Endodermal cell (in vitro differentiated cells): ENCODE results near the gene PSMB4. TPM values are rescaled to one million over a fixed set of nuclear protein-coding genes. Genes with fewer than 3 reads are reported as not detected.

Source experiments
- DNase-seq: peaks from one replicate; pipeline ENCODE4 v3.0.0-alpha.2; 2017
- H3K27ac ChIP-seq: 2 replicates; pipeline ENCODE4 v1.5.1; 2013; ENCODE audit warnings: mild to moderate bottlenecking, low read depth, low read length, moderate library complexity
- H3K27me3 ChIP-seq: 2 replicates; pipeline ENCODE4 v1.6.1; 2013; ENCODE audit warnings: mild to moderate bottlenecking, low read length, moderate library complexity; ENCODE audit not compliant: insufficient read depth, control insufficient read depth, poor library complexity, severe bottlenecking
- H3K36me3 ChIP-seq: 2 replicates; pipeline ENCODE4 v1.7.0; 2013; ENCODE audit warnings: mild to moderate bottlenecking, low read length, moderate library complexity; ENCODE audit not compliant: control insufficient read depth, insufficient read depth
- H3K4me1 ChIP-seq: one replicate; pipeline ENCODE4 v1.7.0; 2013; ENCODE audit warnings: low read length; ENCODE audit not compliant: control insufficient read depth, insufficient read depth
- H3K4me3 ChIP-seq: 2 replicates; pipeline ENCODE4 v1.5.1; 2013; ENCODE audit warnings: mild to moderate bottlenecking, low read length, moderate library complexity
- H3K9ac ChIP-seq: 2 replicates; pipeline ENCODE4 v1.6.1; 2013; ENCODE audit warnings: mild to moderate bottlenecking, low read length, moderate library complexity; ENCODE audit not compliant: poor library complexity, severe bottlenecking; ENCODE audit errors: extremely low read depth
- H3K9me3 ChIP-seq: 2 replicates; pipeline ENCODE4 v1.6.1; 2013; ENCODE audit warnings: mild to moderate bottlenecking, low read length, moderate library complexity; ENCODE audit not compliant: control insufficient read depth
- H3K27ac Mint-ChIP-seq: 2 replicates; pipeline ENCODE4 v1.8.0; 2020; ENCODE audit warnings: mixed read lengths
- H3K27me3 Mint-ChIP-seq: 2 replicates; pipeline ENCODE4 v1.8.0; 2021; ENCODE audit warnings: mild to moderate bottlenecking, mixed read lengths; ENCODE audit not compliant: insufficient read depth
- H3K36me3 Mint-ChIP-seq: 2 replicates; pipeline ENCODE4 v1.8.0; 2020; ENCODE audit warnings: low read depth, mixed read lengths
- H3K4me1 Mint-ChIP-seq: 2 replicates; pipeline ENCODE4 v1.8.0; 2020; ENCODE audit warnings: mixed read lengths
- H3K4me3 Mint-ChIP-seq: 2 replicates; pipeline ENCODE4 v1.8.0; 2020; ENCODE audit warnings: mild to moderate bottlenecking, moderate library complexity, mixed read lengths
- H3K9me3 Mint-ChIP-seq: 2 replicates; pipeline ENCODE4 v1.8.0; 2020; ENCODE audit warnings: mild to moderate bottlenecking, mixed read lengths
- CTCF ChIP-seq: fragments of 200-600 bp; sonication (generic); conservative IDR thresholded peaks from 2 replicates; pipeline ENCODE4 v1.5.0; 2021; ENCODE audit warnings: antibody characterized with exemption, mild to moderate bottlenecking
- WGBS, 2 experiments: methylation state at CpG; one replicate each; pipeline versions ENCODE4 v1.1.5 to v1.1.7; 2013; ENCODE audit warnings: missing lambda C conversion rate in 2 of 2, mixed read lengths in 1 of 2; ENCODE audit not compliant: insufficient coverage in 1 of 2, insufficient read length in 1 of 2; 5-methylcytosine and 5-hydroxymethylcytosine counted together
- total RNA-seq, 2 donors: library from RNA; stranded (reverse); fragmentation: NEBNext Ultra II Directional in 1 of 2; extraction: Animal tissue kit (Norgen Biotek cat#: 25700) in 1 of 2; gene quantifications; 2 replicates in 1 of 2; 3 replicates in 1 of 2; pipeline ENCODE4 v1.2.1, GENCODE V29; 2021

The PSMB4 gene
- total RNA-seq, 2 donors from 2014 or later, result 327 to 333 TPM

- Mint-ChIP-seq H3K9me3 (no peaks in the 10 kb centered on the region), H3K4me1 (peaks cover 6% of the 10 kb centered on the region), H3K36me3 (peaks cover 77% of the 10 kb centered on the region), H3K27me3 (no peaks in the 10 kb centered on the region), H3K4me3 (no peak overlapping the region), H3K27ac (peak overlapping the region; percentile 40)
- Histone ChIP-seq H3K27me3 (no peaks in the 10 kb centered on the region), H3K4me3 (no peak overlapping the region), H3K27ac (no peak overlapping the region), H3K9me3 (no peaks in the 10 kb centered on the region), H3K36me3 (peaks cover 87% of the 10 kb centered on the region), H3K9ac (no peak overlapping the region), H3K4me1 (peaks cover 6% of the 10 kb centered on the region)
- TF ChIP-seq CTCF, result no peak
- 96 to 97% methylated on average over 6 to 13 of the region's 13 CpGs for WGBS, 2 experiments
- no peak for DNase-seq
Measured at GRCh38 chr1:151405187-151405951, 6.0 kb downstream of the PSMB4 start.

- DNase-seq, result no peak
- WGBS, 2 experiments, result 94% methylated on average over 8 of the region's 8 CpGs; no CpG with 5 or more reads in 1 of the 2 experiments
- Histone ChIP-seq H3K9ac (no peak overlapping the region), H3K27ac (no peak overlapping the region), H3K36me3 (peaks cover 87% of the 10 kb centered on the region), H3K9me3 (no peaks in the 10 kb centered on the region), H3K4me1 (peaks cover under 1% of the 10 kb centered on the region), H3K27me3 (no peaks in the 10 kb centered on the region), H3K4me3 (no peak overlapping the region)
- Mint-ChIP-seq H3K9me3 (no peaks in the 10 kb centered on the region), H3K27me3 (no peaks in the 10 kb centered on the region), H3K4me3 (no peak overlapping the region), H3K27ac (no peak overlapping the region), H3K36me3 (peaks cover 75% of the 10 kb centered on the region), H3K4me1 (no peaks in the 10 kb centered on the region)
- TF ChIP-seq CTCF, result no peak
Measured at GRCh38 chr1:151406176-151406575, 6.8 kb downstream of the PSMB4 start.

- no peak overlapping the region for H3K4me3 Mint-ChIP-seq
- H3K4me1 Mint-ChIP-seq, result no peaks in the 10 kb centered on the region
- no peaks in the 10 kb centered on the region for H3K27me3 Mint-ChIP-seq
- 95 to 97% methylated on average over 3 of the region's 3 CpGs for WGBS, 2 experiments
- no peak overlapping the region for H3K27ac Mint-ChIP-seq
- Histone ChIP-seq H3K9me3 (no peaks in the 10 kb centered on the region), H3K4me3 (no peak overlapping the region), H3K27me3 (no peaks in the 10 kb centered on the region), H3K27ac (no peak overlapping the region), H3K9ac (no peak overlapping the region), H3K4me1 (no peaks in the 10 kb centered on the region), H3K36me3 (peaks cover 87% of the 10 kb centered on the region)
- peaks cover 73% of the 10 kb centered on the region for H3K36me3 Mint-ChIP-seq
- TF ChIP-seq CTCF, result no peak
- DNase-seq, result no peak
- H3K9me3 Mint-ChIP-seq, result no peaks in the 10 kb centered on the region
Measured at GRCh38 chr1:151407304-151407703, 7.9 kb downstream of the PSMB4 start.
